Left renal cortex interstitium (tissue), 4 donors: ENCODE data around the gene CBY1. TPM values are rescaled to one million over a fixed set of nuclear protein-coding genes. Genes with fewer than 3 reads are reported as not detected.

ENCODE experiments used
- DNase-seq, 4 donors: peaks; one replicate each; pipeline ENCODE4 v3.0.0-alpha.2; 2013; ENCODE audit warnings: low read depth in 4 of 4, low spot score in 2 of 4, missing footprints in 1 of 4
- polyA plus RNA-seq, 4 donors: library from polyadenylated mRNA; unstranded; fragments of 120-200 nt; gene quantifications; one replicate each; pipeline ENCODE4 v1.2.1, GENCODE V29; 2013; ENCODE audit not compliant: insufficient read length in 4 of 4

Gene CBY1
- polyA plus RNA-seq, 4 donors = 58.4 to 60.8 (median 59.9) TPM

- no peak for DNase-seq
Observed at GRCh38 chr22:38718414-38718813, 62.0 kb downstream of the CBY1 start.

GRCh38 chr22:38719196-38719595 lies 62.8 kb downstream of the CBY1 start:
- DNase-seq = no peak

GRCh38 chr22:38720350-38720749 lies 63.9 kb downstream of the CBY1 start:
- no peak for DNase-seq

- no peak for DNase-seq
Observed at GRCh38 chr22:38721551-38721950, 65.1 kb downstream of the CBY1 start.

Other genes with a start within 250 kb of the CBY1 start
- under 1 TPM; 0.19 to 0.36 (median 0.20) TPM for gene KCNJ4, start 201.4 kb upstream of the CBY1 start, polyA plus RNA-seq
- gene KDELR3, start 188.5 kb upstream of the CBY1 start, polyA plus RNA-seq = 10 to 100 TPM in 3 of 4 donors, 1 to 10 TPM in 1; 8.4 to 11.7 (median 10.9) TPM
- gene DDX17, start 150.3 kb upstream of the CBY1 start, polyA plus RNA-seq = 1,000 to 10,000 TPM in 2 of 4 donors, 100 to 1,000 TPM in 2; 632 to 1,158 (median 901) TPM
- 1 to 10 TPM; 5.2 to 7.1 (median 5.5) TPM for gene DMC1, start 86.5 kb upstream of the CBY1 start, polyA plus RNA-seq
- gene FAM227A, start 246 bp upstream of the CBY1 start, polyA plus RNA-seq = 10 to 100 TPM in 2 of 4 donors, 1 to 10 TPM in 2; 3.6 to 12.6 (median 7.8) TPM
- gene TOMM22, start 25.3 kb downstream of the CBY1 start, polyA plus RNA-seq = 100 to 1,000 TPM in 1 of 4 donors, 10 to 100 TPM in 3; 85.1 to 103 (median 88.8) TPM
- 10 to 100 TPM; 38.0 to 45.8 (median 40.1) TPM for gene JOSD1, start 44.3 kb downstream of the CBY1 start, polyA plus RNA-seq
- gene GTPBP1, start 49.3 kb downstream of the CBY1 start, polyA plus RNA-seq = 10 to 100 TPM; 36.8 to 63.6 (median 52.3) TPM
- gene SUN2, start 99.4 kb downstream of the CBY1 start, polyA plus RNA-seq = 10 to 100 TPM; 46.3 to 70.2 (median 68.5) TPM
- 10 to 100 TPM; 34.3 to 43.5 (median 39.8) TPM for gene DNAL4, start 137.5 kb downstream of the CBY1 start, polyA plus RNA-seq
- gene NPTXR, start 187.4 kb downstream of the CBY1 start, polyA plus RNA-seq = 1 to 10 TPM; 4.3 to 4.8 (median 4.7) TPM
- gene CBX6, start 215.6 kb downstream of the CBY1 start, polyA plus RNA-seq = 10 to 100 TPM; 35.9 to 50.8 (median 43.0) TPM